Left ventricle myocardium inferior (tissue), 1 donor: Measurements from ENCODE around the gene ST8SIA5. TPM values are rescaled to one million over a fixed set of nuclear protein-coding genes. Genes with fewer than 3 reads are reported as not detected.

Source experiments
- DNase-seq: peaks from one replicate; pipeline ENCODE4 v3.0.0-alpha.2; 2020
- H3K27ac ChIP-seq: fragments of 200-600 bp; replicated peaks from 2 replicates; pipeline ENCODE4 v1.8.0; 2021
- H3K27me3 ChIP-seq: fragments of 200-600 bp; 2 replicates; pipeline ENCODE4 v1.8.0; 2021; ENCODE audit warnings: low read depth
- H3K36me3 ChIP-seq: fragments of 200-600 bp; 2 replicates; pipeline ENCODE4 v1.8.0; 2021
- H3K4me1 ChIP-seq: fragments of 200-600 bp; 2 replicates; pipeline ENCODE4 v1.8.0; 2021
- H3K4me3 ChIP-seq: fragments of 200-600 bp; 2 replicates; pipeline ENCODE4 v1.8.0; 2021; ENCODE audit warnings: mild to moderate bottlenecking, moderate library complexity
- H3K9me3 ChIP-seq: fragments of 200-600 bp; replicated peaks from 2 replicates; pipeline ENCODE4 v1.8.0; 2021
- intact Hi-C: fragments of 100-400 bp; cut with micrococcal nuclease; formaldehyde crosslinking; loops from one replicate; pipeline ENCODE4 v1.11.0; 2022
- total RNA-seq: library from RNA; stranded (reverse); fragmentation: NEBNext Ultra II Directional; extraction: Animal tissue kit (Norgen Biotek cat#: 25700); gene quantifications from one replicate; pipeline ENCODE4 v1.2.1, GENCODE V29; 2021
- TF ChIP-seq, protein P1 (sequence below): fragments of 200-600 bp; IDR thresholded peaks from 2 replicates; pipeline ENCODE4 v1.8.0; 2021; ENCODE audit warnings: antibody characterized with exemption, mild to moderate bottlenecking, borderline replicate concordance
- donor health status: DM: no; HTN: yes; CAD: no; lungs with severe emphysema.

ST8SIA5 gene
- total RNA-seq, 1 donor from 2014 or later = 6.2 TPM

- H3K27ac ChIP-seq = no peak overlapping the region
- intact Hi-C loops = no loop called here
- no peaks in the 10 kb centered on the region for H3K9me3 ChIP-seq
- no peaks in the 10 kb centered on the region for H3K27me3 ChIP-seq
- H3K4me1 ChIP-seq = peaks cover 5% of the 10 kb centered on the region
- DNase-seq = no peak
- TF ChIP-seq, protein P1, sequence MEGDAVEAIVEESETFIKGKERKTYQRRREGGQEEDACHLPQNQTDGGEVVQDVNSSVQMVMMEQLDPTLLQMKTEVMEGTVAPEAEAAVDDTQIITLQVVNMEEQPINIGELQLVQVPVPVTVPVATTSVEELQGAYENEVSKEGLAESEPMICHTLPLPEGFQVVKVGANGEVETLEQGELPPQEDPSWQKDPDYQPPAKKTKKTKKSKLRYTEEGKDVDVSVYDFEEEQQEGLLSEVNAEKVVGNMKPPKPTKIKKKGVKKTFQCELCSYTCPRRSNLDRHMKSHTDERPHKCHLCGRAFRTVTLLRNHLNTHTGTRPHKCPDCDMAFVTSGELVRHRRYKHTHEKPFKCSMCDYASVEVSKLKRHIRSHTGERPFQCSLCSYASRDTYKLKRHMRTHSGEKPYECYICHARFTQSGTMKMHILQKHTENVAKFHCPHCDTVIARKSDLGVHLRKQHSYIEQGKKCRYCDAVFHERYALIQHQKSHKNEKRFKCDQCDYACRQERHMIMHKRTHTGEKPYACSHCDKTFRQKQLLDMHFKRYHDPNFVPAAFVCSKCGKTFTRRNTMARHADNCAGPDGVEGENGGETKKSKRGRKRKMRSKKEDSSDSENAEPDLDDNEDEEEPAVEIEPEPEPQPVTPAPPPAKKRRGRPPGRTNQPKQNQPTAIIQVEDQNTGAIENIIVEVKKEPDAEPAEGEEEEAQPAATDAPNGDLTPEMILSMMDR = no peak
- no peak overlapping the region for H3K4me3 ChIP-seq
- H3K36me3 ChIP-seq = no peaks in the 10 kb centered on the region
These were observed 107.6 kb downstream of the ST8SIA5 start for GRCh38 chr18:46649071-46649862.

- TF ChIP-seq, protein P1 = no peak
- peaks cover 5% of the 10 kb centered on the region for H3K4me1 ChIP-seq
- intact Hi-C loops = no loop called here
- H3K36me3 ChIP-seq = no peaks in the 10 kb centered on the region
- no peak for DNase-seq
- H3K27me3 ChIP-seq = no peaks in the 10 kb centered on the region
- no peaks in the 10 kb centered on the region for H3K9me3 ChIP-seq
- H3K27ac ChIP-seq = no peak overlapping the region
- no peak overlapping the region for H3K4me3 ChIP-seq
These were observed 110.4 kb downstream of the ST8SIA5 start for GRCh38 chr18:46646468-46646867.

DNA sequence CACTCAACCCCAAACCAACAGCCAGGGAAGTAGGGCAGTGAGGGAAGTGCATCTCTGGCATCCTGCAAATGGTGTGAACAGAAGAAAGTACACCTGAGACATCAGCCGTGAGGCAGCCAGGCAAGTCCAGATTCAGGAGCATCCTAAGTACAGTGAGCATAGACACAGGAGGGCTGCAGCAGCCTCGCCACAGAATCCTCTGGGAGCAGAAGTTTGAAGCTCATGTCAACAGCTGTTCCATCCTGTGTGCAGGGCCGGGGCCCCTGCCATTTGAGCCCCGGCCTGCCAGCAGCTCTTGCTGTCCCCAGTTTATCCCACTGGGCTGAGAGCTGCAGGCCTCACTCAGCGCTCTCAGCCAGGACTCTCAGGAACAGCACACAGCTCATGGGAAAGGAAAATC lies 114.3 kb downstream of the ST8SIA5 start:
- TF ChIP-seq, protein P1 = no peak
- no peak overlapping the region for H3K27ac ChIP-seq
- no peaks in the 10 kb centered on the region for H3K36me3 ChIP-seq
- no peaks in the 10 kb centered on the region for H3K9me3 ChIP-seq
- intact Hi-C loops = no loop called here
- no peak for DNase-seq
- no peak overlapping the region for H3K4me3 ChIP-seq
- no peaks in the 10 kb centered on the region for H3K4me1 ChIP-seq
- no peaks in the 10 kb centered on the region for H3K27me3 ChIP-seq

DNA sequence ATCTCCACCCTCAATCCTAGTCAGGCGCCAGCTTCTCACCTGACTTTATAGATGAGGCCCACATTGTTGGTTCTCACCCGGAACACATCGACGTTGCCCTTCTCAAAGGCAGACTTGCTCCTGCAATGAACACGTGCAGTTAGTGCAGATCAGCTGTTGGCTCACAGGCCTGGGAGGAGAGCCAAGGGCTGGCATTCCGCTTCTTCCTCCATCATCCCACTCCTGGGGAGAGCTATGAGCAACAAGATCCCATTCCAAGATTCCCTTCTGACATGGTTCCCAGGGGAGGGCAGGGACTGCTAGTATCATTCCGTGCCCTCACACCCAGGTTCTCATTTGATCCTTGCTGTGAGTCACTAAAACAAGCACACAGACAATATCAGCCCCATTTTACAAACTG lies 114.9 kb downstream of the ST8SIA5 start:
- H3K27ac ChIP-seq = no peak overlapping the region
- TF ChIP-seq, protein P1 = no peak
- no peaks in the 10 kb centered on the region for H3K36me3 ChIP-seq
- H3K27me3 ChIP-seq = no peaks in the 10 kb centered on the region
- no peaks in the 10 kb centered on the region for H3K9me3 ChIP-seq
- DNase-seq = no peak
- H3K4me1 ChIP-seq = no peaks in the 10 kb centered on the region
- H3K4me3 ChIP-seq = no peak overlapping the region
- intact Hi-C loops = no loop called here

- intact Hi-C loops = loop anchor here (10.0 kb wide), 1 partner anchor 355 kb away; no protein-coding TSS in a partner anchor
- H3K9me3 ChIP-seq = no peaks in the 10 kb centered on the region
- no peak overlapping the region for H3K4me3 ChIP-seq
- TF ChIP-seq, protein P1 = no peak
- H3K27me3 ChIP-seq = no peaks in the 10 kb centered on the region
- no peaks in the 10 kb centered on the region for H3K4me1 ChIP-seq
- H3K36me3 ChIP-seq = no peaks in the 10 kb centered on the region
- no peak overlapping the region for H3K27ac ChIP-seq
- DNase-seq = no peak
These were observed 117.5 kb downstream of the ST8SIA5 start for GRCh38 chr18:46639386-46639785.
